ENCODE measurements around the gene CCDC71L. TPM values are rescaled to one million over a fixed set of nuclear protein-coding genes. Genes with fewer than 3 reads are reported as not detected.

Gene CCDC71L
- total RNA-seq, 1 donor from 2014 or later: 33.1 TPM

- Mint-ChIP-seq H3K4me1 (no peaks in the 10 kb centered on the region), H3K27ac (no peak overlapping the region), H3K9me3 (no peaks in the 10 kb centered on the region), H3K4me3 (no peak overlapping the region), H3K27me3 (peaks cover 3% of the 10 kb centered on the region), H3K36me3 (ENCODE audit: low read depth) (no peaks in the 10 kb centered on the region)
- intact Hi-C loops (cut with micrococcal nuclease): no loop called here
- ATAC-seq (ENCODE audit: low read depth) (no peak), DNase-seq (no peak)
- CTCF ChIA-PET: interaction anchor here (0.9 kb wide), 1 partner anchor 69 kb away, joined by 3 read pairs; no protein-coding TSS in a partner anchor
- no peak for TF ChIP-seq CTCF (IDR thresholded peaks at IDR 0.05)
- POLR2A ChIA-PET: no interaction called here
Measured at GRCh38 chr7:106611911-106612310, 49.0 kb downstream of the CCDC71L start.

GRCh38 chr7:106610996-106611886 lies 49.7 kb downstream of the CCDC71L start:
- no peak for DNase-seq
- H3K36me3 Mint-ChIP-seq (ENCODE audit: low read depth): no peaks in the 10 kb centered on the region
- H3K4me3 Mint-ChIP-seq: no peak overlapping the region
- H3K27ac Mint-ChIP-seq: no peak overlapping the region
- no peaks in the 10 kb centered on the region for H3K4me1 Mint-ChIP-seq
- ChIA-PET CTCF (interaction anchor here (0.9 kb wide), 1 partner anchor 69 kb away, joined by 3 read pairs; no protein-coding TSS in a partner anchor), POLR2A (no interaction called here)
- no peak for TF ChIP-seq CTCF (IDR thresholded peaks at IDR 0.05)
- peaks cover 3% of the 10 kb centered on the region for H3K27me3 Mint-ChIP-seq
- intact Hi-C loops (cut with micrococcal nuclease): no loop called here
- ATAC-seq (ENCODE audit: low read depth): no peak
- H3K9me3 Mint-ChIP-seq: no peaks in the 10 kb centered on the region

- Mint-ChIP-seq H3K9me3 (no peaks in the 10 kb centered on the region), H3K4me3 (no peak overlapping the region), H3K27ac (no peak overlapping the region), H3K27me3 (peaks cover 3% of the 10 kb centered on the region), H3K4me1 (no peaks in the 10 kb centered on the region), H3K36me3 (ENCODE audit: low read depth) (no peaks in the 10 kb centered on the region)
- intact Hi-C loops (cut with micrococcal nuclease): no loop called here
- ChIA-PET POLR2A (no interaction called here), CTCF (no interaction called here)
- no peak for DNase-seq
- no peak for ATAC-seq (ENCODE audit: low read depth)
- no peak for TF ChIP-seq CTCF (IDR thresholded peaks at IDR 0.05)
Measured at GRCh38 chr7:106609416-106609815, 51.5 kb downstream of the CCDC71L start.

- POLR2A ChIA-PET: no interaction called here
- no peaks in the 10 kb centered on the region for H3K36me3 Mint-ChIP-seq (ENCODE audit: low read depth)
Measured at GRCh38 chr7:106608661-106609060, 52.3 kb downstream of the CCDC71L start.

More at GRCh38 chr7:106608661-106609060, 52.3 kb downstream of the CCDC71L start:
- H3K4me3 Mint-ChIP-seq: no peak overlapping the region
- ATAC-seq (ENCODE audit: low read depth) (no peak), DNase-seq (no peak)
- CTCF ChIA-PET: no interaction called here
- intact Hi-C loops (cut with micrococcal nuclease): no loop called here
- no peaks in the 10 kb centered on the region for H3K4me1 Mint-ChIP-seq
- peaks cover 3% of the 10 kb centered on the region for H3K27me3 Mint-ChIP-seq
- no peak for TF ChIP-seq CTCF (IDR thresholded peaks at IDR 0.05)
- no peak overlapping the region for H3K27ac Mint-ChIP-seq
- H3K9me3 Mint-ChIP-seq: no peaks in the 10 kb centered on the region

Other genes with a start within 250 kb of the CCDC71L start
- gene PIK3CG, start 204.1 kb upstream of the CCDC71L start, total RNA-seq: 62.0 and 63.6 TPM in 2 replicates